ENCODE results near the gene CHCHD10. TPM values are rescaled to one million over a fixed set of nuclear protein-coding genes. Genes with fewer than 3 reads are reported as not detected.
"Not testable (repeated sequence)": the region's sequence is repeated elsewhere in the genome, so short reads cannot be mapped to it uniquely, and the experiment has no call there.

Gene CHCHD10
- total and polyA plus RNA-seq, 2 experiments from 2014 or later, result 1.6 to 22.3 TPM

- in situ Hi-C loops (cut with MboI), result no loop called here
- Histone ChIP-seq H3K4me2 (ENCODE audit: unreplicated experiment) (no peak overlapping the region), H3K4me3 (no peak overlapping the region), H3K79me2 (ENCODE audit: insufficient read depth) (peaks cover 2% of the 10 kb centered on the region; the same call in 1 of the 2 replicates), H3K27ac (no peak overlapping the region), H3K9me2 (ENCODE audit: insufficient read depth) (no peaks in the 10 kb centered on the region), H3K27me3 (replicated peaks; ENCODE audit: insufficient read depth) (no peaks in the 10 kb centered on the region), H2AFZ (no peak overlapping the region), H4K20me1 (ENCODE audit: insufficient read depth) (no peaks in the 10 kb centered on the region), H3K9ac (no peak overlapping the region), H3K4me1 (ENCODE audit: insufficient read depth) (no peaks in the 10 kb centered on the region), H3K9me3 (ENCODE audit: low read depth) (no peaks in the 10 kb centered on the region), H3F3A (ENCODE audit: insufficient read depth) (no peaks in the 10 kb centered on the region), H3K36me3 (ENCODE audit: low read depth) (no peaks in the 10 kb centered on the region)
- WGBS, 2 experiments (ENCODE audit: low coverage in 1 of 2, low lambda C conversion rate in 2 of 2, missing lambda C conversion rate in 2 of 2), result 68 to 78% methylated on average over 2 of the region's 2 CpGs
- no peak for DNase-seq
- no peak for TF ChIP-seq EZH2 (IDR thresholded peaks at IDR 0.05; ENCODE audit: insufficient read depth, poor library complexity, severe bottlenecking)
Observed at GRCh38 chr22:23743303-23743705, 24.5 kb downstream of the CHCHD10 start.

- H3K9me3 ChIP-seq (ENCODE audit: low read depth), result no peaks in the 10 kb centered on the region
- no peaks in the 10 kb centered on the region for H3K4me1 ChIP-seq (ENCODE audit: insufficient read depth)
- in situ Hi-C loops (cut with MboI), result no loop called here
- no peaks in the 10 kb centered on the region for H3K79me2 ChIP-seq (ENCODE audit: insufficient read depth)
- no peak overlapping the region for H3K4me3 ChIP-seq
- TF ChIP-seq EZH2 (IDR thresholded peaks at IDR 0.05; ENCODE audit: insufficient read depth, poor library complexity, severe bottlenecking) (no peak), EZH2phosphoT487 (IDR thresholded peaks at IDR 0.05; ENCODE audit: insufficient read depth, low read depth) (no peak)
- no peaks in the 10 kb centered on the region for H4K20me1 ChIP-seq (ENCODE audit: insufficient read depth)
- no peak overlapping the region for H2AFZ ChIP-seq
- H3K27ac ChIP-seq, result no peak overlapping the region
- DNase-seq, result no peak
- no peak overlapping the region for H3K4me2 ChIP-seq (ENCODE audit: unreplicated experiment)
- no peaks in the 10 kb centered on the region for H3K9me2 ChIP-seq (ENCODE audit: insufficient read depth)
- no peaks in the 10 kb centered on the region for H3K36me3 ChIP-seq (ENCODE audit: low read depth)
- no peak overlapping the region for H3K9ac ChIP-seq
- no peaks in the 10 kb centered on the region for H3K27me3 ChIP-seq (replicated peaks; ENCODE audit: insufficient read depth)
- H3F3A ChIP-seq (ENCODE audit: insufficient read depth), result no peaks in the 10 kb centered on the region
- 43% methylated on average over 7 of the region's 7 CpGs for WGBS, 2 experiments (ENCODE audit: low coverage in 1 of 2, low lambda C conversion rate in 2 of 2, missing lambda C conversion rate in 2 of 2)
Observed at GRCh38 chr22:23742505-23743264, 25.1 kb downstream of the CHCHD10 start.

- Histone ChIP-seq H3K4me1 (ENCODE audit: insufficient read depth) (no peaks in the 10 kb centered on the region), H3K9me3 (ENCODE audit: low read depth) (no peaks in the 10 kb centered on the region), H3K4me3 (no peak overlapping the region), H3K9ac (no peak overlapping the region), H4K20me1 (ENCODE audit: insufficient read depth) (no peaks in the 10 kb centered on the region), H3F3A (ENCODE audit: insufficient read depth) (no peaks in the 10 kb centered on the region), H3K36me3 (ENCODE audit: low read depth) (no peaks in the 10 kb centered on the region), H3K27ac (no peak overlapping the region), H3K9me2 (ENCODE audit: insufficient read depth) (no peaks in the 10 kb centered on the region), H2AFZ (no peak overlapping the region), H3K4me2 (ENCODE audit: unreplicated experiment) (no peak overlapping the region), H3K79me2 (ENCODE audit: insufficient read depth) (no peaks in the 10 kb centered on the region), H3K27me3 (replicated peaks; ENCODE audit: insufficient read depth) (no peaks in the 10 kb centered on the region)
- in situ Hi-C loops (cut with MboI), result no loop called here
- DNase-seq, result no peak
- TF ChIP-seq EZH2phosphoT487 (IDR thresholded peaks at IDR 0.05; ENCODE audit: insufficient read depth, low read depth), result no peak
- no peak for TF ChIP-seq EZH2 (IDR thresholded peaks at IDR 0.05; ENCODE audit: insufficient read depth, poor library complexity, severe bottlenecking)
Observed at GRCh38 chr22:23737696-23738095, 30.1 kb downstream of the CHCHD10 start.

GRCh38 chr22:23728108-23728507 is 39.7 kb downstream of the CHCHD10 start:
- H3K36me3 ChIP-seq (ENCODE audit: low read depth); H3K9me3 ChIP-seq (ENCODE audit: low read depth); H3K4me2 ChIP-seq (ENCODE audit: unreplicated experiment); H3K9me2 ChIP-seq (ENCODE audit: insufficient read depth); H2AFZ ChIP-seq; DNase-seq; H3K79me2 ChIP-seq (ENCODE audit: insufficient read depth); in situ Hi-C loops (cut with MboI); H3K4me3 ChIP-seq; H3K9ac ChIP-seq; H3K27ac ChIP-seq; H3K27me3 ChIP-seq (replicated peaks; ENCODE audit: insufficient read depth); H3F3A ChIP-seq (ENCODE audit: insufficient read depth); H3K4me1 ChIP-seq (ENCODE audit: insufficient read depth); H4K20me1 ChIP-seq (ENCODE audit: insufficient read depth): not testable (repeated sequence)
- WGBS, 2 experiments (ENCODE audit: low coverage in 1 of 2, low lambda C conversion rate in 2 of 2, missing lambda C conversion rate in 2 of 2), result 28 to 41% methylated on average over 4 of the region's 4 CpGs

- no peaks in the 10 kb centered on the region for H3K4me1 ChIP-seq (ENCODE audit: insufficient read depth)
- no peaks in the 10 kb centered on the region for H3K27me3 ChIP-seq (replicated peaks; ENCODE audit: insufficient read depth)
- no peak overlapping the region for H2AFZ ChIP-seq
- H3K27ac ChIP-seq, result no peak overlapping the region
- H3K9me2 ChIP-seq (ENCODE audit: insufficient read depth), result no peaks in the 10 kb centered on the region
- no peak overlapping the region for H3K9ac ChIP-seq
- DNase-seq, result no peak
- H3K4me2 ChIP-seq (ENCODE audit: unreplicated experiment), result no peak overlapping the region
- H3F3A ChIP-seq (ENCODE audit: insufficient read depth), result no peaks in the 10 kb centered on the region
- H3K79me2 ChIP-seq (ENCODE audit: insufficient read depth), result no peaks in the 10 kb centered on the region
- no peak overlapping the region for H3K4me3 ChIP-seq
- TF ChIP-seq EZH2phosphoT487 (IDR thresholded peaks at IDR 0.05; ENCODE audit: insufficient read depth, low read depth), result no peak
- TF ChIP-seq EZH2 (IDR thresholded peaks at IDR 0.05; ENCODE audit: insufficient read depth, poor library complexity, severe bottlenecking), result no peak
- H3K36me3 ChIP-seq (ENCODE audit: low read depth), result no peaks in the 10 kb centered on the region
- H3K9me3 ChIP-seq (ENCODE audit: low read depth), result no peaks in the 10 kb centered on the region
- WGBS, 2 experiments (ENCODE audit: low coverage in 1 of 2, low lambda C conversion rate in 2 of 2, missing lambda C conversion rate in 2 of 2), result 89 to 94% methylated on average over 2 of the region's 2 CpGs
- in situ Hi-C loops (cut with MboI), result no loop called here
- H4K20me1 ChIP-seq (ENCODE audit: insufficient read depth), result no peaks in the 10 kb centered on the region
Observed at GRCh38 chr22:23722724-23723123, 45.0 kb downstream of the CHCHD10 start.

Measured in GM23248 (cell line).